ENCODE measurements around the gene LTBP1. TPM values are rescaled to one million over a fixed set of nuclear protein-coding genes. Genes with fewer than 3 reads are reported as not detected.

Gene LTBP1
- total and polyA plus RNA-seq, 2 of the 13 experiments (the other 11 are each of a cell fraction or from before 2014, with no cell fraction given) = 0.12 to 0.22 TPM

DNA sequence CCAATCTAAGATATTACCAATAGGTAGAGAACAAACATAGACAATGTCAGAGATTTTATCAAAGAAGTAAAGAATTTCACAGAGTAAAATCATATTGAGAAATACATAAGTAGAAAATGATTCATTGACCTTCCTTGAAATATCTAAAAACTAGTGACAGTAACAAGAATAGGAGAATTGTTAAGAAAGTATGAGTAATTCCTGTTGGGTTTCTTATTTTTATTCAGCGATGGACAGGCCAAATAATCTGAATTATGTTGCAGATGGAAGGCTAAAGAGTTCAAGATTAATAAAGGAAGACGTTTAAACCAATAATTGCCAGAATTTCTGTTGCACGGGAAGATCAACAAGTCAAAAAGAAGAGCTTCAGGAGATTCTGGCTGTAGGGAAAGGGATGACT is 366.3 kb downstream of the LTBP1 start:
- ChIA-PET POLR2A (no interaction called here), CTCF (ENCODE audit: low intra/inter-chr PET ratio, low total read pairs) (no interaction called here)
- intact Hi-C loops (cut with micrococcal nuclease; ENCODE audit: unreplicated experiment) (no loop called here), in situ Hi-C loops (cut with HindIII; ENCODE audit: extremely low pct_ligation_motif_present, low pct_unique_long_range_greater_than_20kb) (no loop called here)
- H2AFZ ChIP-seq (ENCODE audit: low read length) = no peak overlapping the region
- no peak overlapping the region for H3K4me2 ChIP-seq (ENCODE audit: low read depth, low read length)
- DNase-seq (ENCODE audit: low spot score) (no peak), ATAC-seq (no peak), FAIRE-seq (no peak)
- no peak overlapping the region for H3K4me3 ChIP-seq (replicated peaks in 1 of 3; ENCODE audit: insufficient read depth in 1 of 3, low read depth in 2 of 3, low read length in 3 of 3)
- no peaks in the 10 kb centered on the region for H3K36me3 ChIP-seq (replicated peaks in 1 of 2; ENCODE audit: control insufficient read depth in 1 of 2, insufficient read depth in 2 of 2, low read length in 2 of 2)
- no peaks in the 10 kb centered on the region for H3K9me3 ChIP-seq (ENCODE audit: low read length)
- no TSS peak for BruUV-seq (replicated peaks)
- H3K4me1 ChIP-seq (ENCODE audit: insufficient read depth, low read length) = no peaks in the 10 kb centered on the region
- TF ChIP-seq HMGA1 (CRISPR knock-in tag; conservative IDR thresholded peaks at IDR 0.05) (no peak), MED13 (CRISPR knock-in tag; IDR thresholded peaks at IDR 0.05) (no peak), ZNF124 (CRISPR knock-in tag; IDR thresholded peaks at IDR 0.05) (no peak), ZNF777 (CRISPR knock-in tag; IDR thresholded peaks at IDR 0.05) (no peak), HOXA7 (CRISPR knock-in tag; IDR thresholded peaks at IDR 0.05) (no peak), SALL2 (CRISPR knock-in tag; IDR thresholded peaks at IDR 0.05) (no peak), WIZ (CRISPR knock-in tag; IDR thresholded peaks at IDR 0.05) (no peak), ZNF572 (CRISPR knock-in tag; IDR thresholded peaks at IDR 0.05) (no peak), ZBTB14 (CRISPR knock-in tag; IDR thresholded peaks at IDR 0.05) (no peak), ZNF589 (CRISPR knock-in tag; conservative IDR thresholded peaks at IDR 0.05) (no peak)
- TF ChIP-seq, protein P1, sequence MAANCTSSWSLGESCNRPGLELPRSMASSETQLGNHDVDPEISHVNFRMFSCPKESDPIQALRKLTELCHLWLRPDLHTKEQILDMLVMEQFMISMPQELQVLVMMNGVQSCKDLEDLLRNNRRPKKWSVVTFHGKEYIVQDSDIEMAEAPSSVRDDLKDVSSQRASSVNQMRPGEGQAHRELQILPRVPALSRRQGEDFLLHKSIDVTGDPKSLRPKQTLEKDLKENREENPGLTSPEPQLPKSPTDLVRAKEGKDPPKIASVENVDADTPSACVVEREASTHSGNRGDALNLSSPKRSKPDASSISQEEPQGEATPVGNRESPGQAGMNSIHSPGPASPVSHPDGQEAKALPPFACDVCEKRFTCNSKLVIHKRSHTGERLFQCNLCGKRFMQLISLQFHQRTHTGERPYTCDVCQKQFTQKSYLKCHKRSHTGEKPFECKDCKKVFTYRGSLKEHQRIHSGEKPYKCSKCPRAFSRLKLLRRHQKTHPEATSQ (CRISPR knock-in tag; IDR thresholded peaks at IDR 0.05; ENCODE audit: borderline replicate concordance) = no peak
- TF ChIP-seq, protein P2, sequence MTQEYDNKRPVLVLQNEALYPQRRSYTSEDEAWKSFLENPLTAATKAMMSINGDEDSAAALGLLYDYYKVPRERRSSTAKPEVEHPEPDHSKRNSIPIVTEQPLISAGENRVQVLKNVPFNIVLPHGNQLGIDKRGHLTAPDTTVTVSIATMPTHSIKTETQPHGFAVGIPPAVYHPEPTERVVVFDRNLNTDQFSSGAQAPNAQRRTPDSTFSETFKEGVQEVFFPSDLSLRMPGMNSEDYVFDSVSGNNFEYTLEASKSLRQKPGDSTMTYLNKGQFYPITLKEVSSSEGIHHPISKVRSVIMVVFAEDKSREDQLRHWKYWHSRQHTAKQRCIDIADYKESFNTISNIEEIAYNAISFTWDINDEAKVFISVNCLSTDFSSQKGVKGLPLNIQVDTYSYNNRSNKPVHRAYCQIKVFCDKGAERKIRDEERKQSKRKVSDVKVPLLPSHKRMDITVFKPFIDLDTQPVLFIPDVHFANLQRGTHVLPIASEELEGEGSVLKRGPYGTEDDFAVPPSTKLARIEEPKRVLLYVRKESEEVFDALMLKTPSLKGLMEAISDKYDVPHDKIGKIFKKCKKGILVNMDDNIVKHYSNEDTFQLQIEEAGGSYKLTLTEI (CRISPR knock-in tag; conservative IDR thresholded peaks at IDR 0.05) = no peak
- TF ChIP-seq, protein P3, sequence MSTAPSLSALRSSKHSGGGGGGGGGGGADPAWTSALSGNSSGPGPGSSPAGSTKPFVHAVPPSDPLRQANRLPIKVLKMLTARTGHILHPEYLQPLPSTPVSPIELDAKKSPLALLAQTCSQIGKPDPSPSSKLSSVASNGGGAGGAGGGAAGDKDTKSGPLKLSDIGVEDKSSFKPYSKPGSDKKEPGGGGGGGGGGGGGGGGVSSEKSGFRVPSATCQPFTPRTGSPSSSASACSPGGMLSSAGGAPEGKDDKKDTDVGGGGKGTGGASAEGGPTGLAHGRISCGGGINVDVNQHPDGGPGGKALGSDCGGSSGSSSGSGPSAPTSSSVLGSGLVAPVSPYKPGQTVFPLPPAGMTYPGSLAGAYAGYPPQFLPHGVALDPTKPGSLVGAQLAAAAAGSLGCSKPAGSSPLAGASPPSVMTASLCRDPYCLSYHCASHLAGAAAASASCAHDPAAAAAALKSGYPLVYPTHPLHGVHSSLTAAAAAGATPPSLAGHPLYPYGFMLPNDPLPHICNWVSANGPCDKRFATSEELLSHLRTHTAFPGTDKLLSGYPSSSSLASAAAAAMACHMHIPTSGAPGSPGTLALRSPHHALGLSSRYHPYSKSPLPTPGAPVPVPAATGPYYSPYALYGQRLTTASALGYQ (CRISPR knock-in tag; IDR thresholded peaks at IDR 0.05) = no peak
- TF ChIP-seq, protein P4, sequence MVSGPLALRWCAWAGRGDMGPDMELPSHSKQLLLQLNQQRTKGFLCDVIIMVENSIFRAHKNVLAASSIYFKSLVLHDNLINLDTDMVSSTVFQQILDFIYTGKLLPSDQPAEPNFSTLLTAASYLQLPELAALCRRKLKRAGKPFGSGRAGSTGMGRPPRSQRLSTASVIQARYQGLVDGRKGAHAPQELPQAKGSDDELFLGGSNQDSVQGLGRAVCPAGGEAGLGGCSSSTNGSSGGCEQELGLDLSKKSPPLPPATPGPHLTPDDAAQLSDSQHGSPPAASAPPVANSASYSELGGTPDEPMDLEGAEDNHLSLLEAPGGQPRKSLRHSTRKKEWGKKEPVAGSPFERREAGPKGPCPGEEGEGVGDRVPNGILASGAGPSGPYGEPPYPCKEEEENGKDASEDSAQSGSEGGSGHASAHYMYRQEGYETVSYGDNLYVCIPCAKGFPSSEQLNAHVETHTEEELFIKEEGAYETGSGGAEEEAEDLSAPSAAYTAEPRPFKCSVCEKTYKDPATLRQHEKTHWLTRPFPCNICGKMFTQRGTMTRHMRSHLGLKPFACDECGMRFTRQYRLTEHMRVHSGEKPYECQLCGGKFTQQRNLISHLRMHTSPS (CRISPR knock-in tag; IDR thresholded peaks at IDR 0.05; ENCODE audit: low read depth) = no peak
- no peaks in the 10 kb centered on the region for H4K20me1 ChIP-seq (ENCODE audit: insufficient read depth, low read length)
- H3K27ac ChIP-seq (ENCODE audit: extremely low read length, insufficient read depth, low read length) = no peak overlapping the region
- no peaks in the 10 kb centered on the region; a peak in 3 of 5 replicates for H3K27me3 ChIP-seq (ENCODE audit: control insufficient read depth in 1 of 2, insufficient read depth in 2 of 2, low read length in 2 of 2)
- H3K9ac ChIP-seq (ENCODE audit: insufficient read depth, low read depth, low read length) = no peak overlapping the region
- WGBS (ENCODE audit: low lambda C conversion rate) = 15% methylated on average over 3 of the region's 3 CpGs
- no peaks in the 10 kb centered on the region for H3K79me2 ChIP-seq (ENCODE audit: insufficient read depth, low read length)

Measured in HepG2 (cell line).